UCSD-AML1 (cell line): Measurements from ENCODE around the gene TMCC2.

Experiments
- DNase-seq: peaks from one replicate; lab custom pipeline; 2025; ENCODE audit not compliant: unreplicated experiment; lab: John Stamatoyannopoulos, UW

The TMCC2 gene

GRCh38 chr1:205239078-205239477, 11.3 kb downstream of the TMCC2 start:
- DNase-seq = no peak

DNA sequence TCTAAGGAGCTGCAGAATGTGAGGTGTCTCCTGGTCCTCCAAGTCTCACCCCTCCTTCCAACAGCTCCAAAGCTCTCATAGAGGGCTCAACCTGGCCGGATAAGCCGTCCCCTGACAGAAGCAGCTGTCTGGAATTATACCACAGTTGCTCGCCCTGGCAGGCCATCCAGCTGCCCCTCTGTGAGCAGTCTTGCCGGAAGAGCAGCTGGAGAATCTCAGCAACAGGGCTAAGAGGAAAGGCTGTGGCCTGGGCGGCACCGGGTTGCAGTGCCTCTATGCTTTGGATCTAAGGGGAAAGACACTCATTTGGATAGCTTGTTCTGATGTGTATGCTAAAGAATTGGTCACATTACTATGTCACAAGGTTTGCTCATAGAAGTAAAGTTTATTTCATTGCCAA, 12.4 kb downstream of the TMCC2 start:
- no peak for DNase-seq

- no peak for DNase-seq
These were observed 12.8 kb downstream of the TMCC2 start for GRCh38 chr1:205240569-205240968.

GRCh38 chr1:205241366-205242030, 13.8 kb downstream of the TMCC2 start:
- DNase-seq = no peak

GRCh38 chr1:205243350-205244191, 15.8 kb downstream of the TMCC2 start:
- DNase-seq = no peak

DNA sequence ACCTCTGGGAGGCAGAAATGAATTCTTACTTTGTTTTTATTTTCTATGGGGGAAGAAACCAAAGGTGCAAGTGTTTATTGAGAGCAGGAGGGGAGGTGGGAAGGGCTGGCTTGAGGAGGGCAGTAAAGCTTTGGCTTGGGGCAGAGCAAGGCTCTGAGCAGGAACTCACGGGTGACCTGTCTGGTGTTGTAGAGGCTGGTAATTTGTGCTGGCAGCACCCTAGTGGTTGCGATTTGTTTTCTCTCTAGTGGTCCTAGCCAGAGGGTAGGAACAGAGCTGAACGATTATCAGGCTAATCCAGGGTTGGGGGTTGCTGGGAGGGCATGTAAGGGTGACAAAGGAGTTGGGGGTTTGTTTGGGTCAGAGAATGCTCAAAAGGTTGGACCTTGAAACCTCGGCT, 16.6 kb downstream of the TMCC2 start:
- no peak for DNase-seq

GRCh38 chr1:205245096-205245495, 17.4 kb downstream of the TMCC2 start:
- DNase-seq = no peak

DNA sequence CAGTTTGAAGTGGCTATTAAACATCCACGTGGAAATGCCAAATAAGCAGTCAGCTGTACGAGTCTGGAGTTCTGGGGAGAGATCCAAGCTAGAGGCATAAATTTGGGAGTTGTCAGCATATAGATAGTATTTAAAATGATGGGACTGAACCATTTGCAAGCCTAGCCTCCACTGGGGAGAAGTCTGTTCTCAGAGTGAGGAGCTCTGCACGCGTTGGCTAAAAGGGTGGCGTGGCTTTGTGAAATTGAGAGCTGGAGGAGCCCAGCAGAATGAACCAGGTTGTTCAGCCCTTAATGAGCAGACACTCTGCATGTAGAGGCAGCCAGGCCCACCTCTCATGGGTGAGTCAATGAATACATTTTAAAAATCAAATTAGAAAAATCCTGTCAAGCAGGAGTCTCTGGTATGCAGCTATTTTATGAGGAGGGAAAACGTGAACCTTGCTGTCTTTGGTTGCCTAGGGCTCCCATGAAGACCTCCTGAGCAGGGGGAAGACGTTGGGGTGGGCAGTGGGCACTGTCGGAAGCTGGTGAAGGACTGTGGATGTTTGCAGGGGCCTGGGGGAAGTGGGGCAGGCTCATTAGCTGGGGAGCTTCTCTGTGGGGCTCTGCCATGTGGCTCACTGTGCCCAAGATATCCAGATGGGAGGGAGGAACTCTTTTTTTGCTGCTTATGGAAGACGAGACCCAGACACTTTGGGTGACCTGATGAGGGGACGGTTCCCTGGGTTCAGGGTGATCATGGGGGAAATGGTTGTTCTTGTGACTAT, 18.8 kb downstream of the TMCC2 start:
- DNase-seq = no peak

- DNase-seq = peak; percentile 47
These were observed 19.6 kb downstream of the TMCC2 start for GRCh38 chr1:205247130-205247921.

DNA sequence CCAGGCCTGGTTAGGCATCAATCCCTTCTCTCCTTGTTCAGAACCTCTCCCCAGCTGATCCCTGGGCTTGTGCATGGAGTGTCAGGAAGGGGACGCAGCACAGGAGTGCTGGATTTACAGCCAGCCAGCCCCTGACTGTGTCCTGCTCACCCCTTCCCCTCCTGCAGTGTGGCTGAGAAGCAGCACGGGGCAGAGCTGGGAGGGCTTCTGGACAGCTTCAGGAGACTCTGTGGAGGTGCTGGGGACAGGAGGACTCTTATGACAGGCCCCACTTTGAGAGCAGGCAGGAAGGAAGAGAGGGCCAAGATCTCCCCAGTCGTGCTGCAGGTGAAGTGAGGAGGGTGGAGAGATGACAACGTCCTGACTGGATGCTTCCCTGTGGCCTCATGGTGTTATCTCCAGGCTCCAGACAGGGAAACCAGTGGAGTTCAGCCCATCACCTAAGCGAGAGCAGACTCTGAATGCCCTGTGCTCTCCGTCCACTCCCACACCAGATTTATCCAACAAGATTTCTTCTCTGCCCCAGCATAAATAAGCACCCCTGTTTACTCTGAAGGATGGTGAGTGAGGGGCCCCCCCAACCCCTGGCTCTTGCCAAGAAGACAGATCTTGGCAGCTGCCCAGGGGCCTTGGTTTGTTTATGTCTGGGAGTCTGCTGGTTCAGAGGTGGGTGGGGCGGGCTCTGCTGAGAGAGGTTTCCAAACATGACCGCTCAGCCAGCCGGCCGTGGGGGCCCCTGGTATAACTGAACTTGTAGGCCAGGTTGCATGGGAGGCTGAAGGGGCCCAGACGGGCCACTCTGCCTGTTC, 21.3 kb downstream of the TMCC2 start:
- DNase-seq = no peak

DNA sequence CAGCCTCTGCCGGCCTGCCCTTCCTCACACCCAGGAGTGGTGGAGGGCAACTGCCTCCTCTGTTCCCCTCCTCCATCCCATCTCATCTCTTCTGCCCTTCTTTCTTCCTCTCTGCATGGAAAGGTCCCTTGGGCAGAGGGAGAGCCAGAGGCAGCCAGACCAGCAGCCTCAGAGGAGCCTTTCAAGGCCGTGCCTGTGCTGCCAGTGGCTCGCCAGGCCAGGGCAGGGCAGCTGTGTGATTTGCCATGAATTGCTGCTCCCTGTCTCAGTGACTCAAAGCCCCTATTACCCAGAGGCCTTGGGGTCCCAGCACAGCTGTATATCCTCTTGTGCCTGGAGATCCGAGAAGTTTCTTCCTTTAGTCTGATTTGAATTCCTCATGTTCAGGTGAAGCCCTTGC, 21.9 kb downstream of the TMCC2 start:
- DNase-seq = no peak

DNA sequence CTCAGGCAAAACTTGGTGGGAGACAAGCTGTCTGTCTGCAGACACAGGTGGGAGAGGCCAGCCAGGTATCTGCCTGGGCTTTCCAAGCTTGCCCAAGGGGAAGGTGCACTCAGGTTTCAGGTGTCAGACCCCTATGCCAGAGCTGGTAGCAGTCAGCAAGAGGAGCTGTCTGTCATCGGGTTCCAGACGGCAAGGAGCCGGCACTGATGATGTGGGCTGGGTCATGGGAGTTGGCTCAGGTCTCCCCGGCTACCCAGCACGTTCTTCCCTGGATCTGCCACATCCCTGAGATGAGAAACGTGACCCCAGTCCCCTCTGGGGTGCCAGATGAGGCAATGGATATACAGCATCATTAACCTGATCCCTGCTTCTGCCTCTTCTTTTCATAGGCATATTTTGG, 23.0 kb downstream of the TMCC2 start:
- no peak for DNase-seq

GRCh38 chr1:205251576-205251975, 23.8 kb downstream of the TMCC2 start:
- DNase-seq = no peak

GRCh38 chr1:205255941-205256780, 28.4 kb downstream of the TMCC2 start:
- peak; percentile 88 for DNase-seq

DNA sequence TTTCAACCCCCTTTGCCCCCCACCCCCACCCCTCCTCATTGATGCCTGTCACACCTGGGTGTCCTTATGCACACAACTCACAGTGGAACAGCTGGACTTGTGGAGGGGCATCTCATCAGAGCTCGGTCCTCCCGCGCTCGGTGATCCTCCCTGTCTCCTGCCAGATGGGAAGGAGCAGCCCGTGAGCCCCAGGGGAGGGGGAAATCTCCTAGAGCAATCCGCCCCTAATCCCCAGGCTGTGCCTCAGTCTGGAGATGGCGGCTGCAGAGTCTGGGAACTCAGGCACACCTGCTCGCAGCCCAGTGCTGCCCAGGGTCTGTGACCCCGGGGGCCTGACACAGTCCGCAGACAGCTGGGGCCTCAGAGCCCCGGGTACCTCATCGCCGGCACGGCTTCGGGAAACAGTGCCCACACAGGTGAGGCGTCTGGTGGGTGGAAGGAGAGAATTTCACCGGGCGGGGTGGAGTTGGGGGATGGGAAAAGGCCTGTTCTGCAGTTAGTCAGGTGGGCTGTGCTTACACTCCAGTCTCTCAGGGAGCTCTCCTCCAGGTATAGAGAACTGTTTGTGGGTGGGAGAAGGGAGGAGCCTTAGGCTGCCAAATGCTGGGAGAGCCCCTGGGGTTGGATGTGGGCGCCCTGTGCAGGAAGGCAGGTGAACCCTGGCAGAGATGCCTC, 29.3 kb downstream of the TMCC2 start:
- DNase-seq = no peak

DNA sequence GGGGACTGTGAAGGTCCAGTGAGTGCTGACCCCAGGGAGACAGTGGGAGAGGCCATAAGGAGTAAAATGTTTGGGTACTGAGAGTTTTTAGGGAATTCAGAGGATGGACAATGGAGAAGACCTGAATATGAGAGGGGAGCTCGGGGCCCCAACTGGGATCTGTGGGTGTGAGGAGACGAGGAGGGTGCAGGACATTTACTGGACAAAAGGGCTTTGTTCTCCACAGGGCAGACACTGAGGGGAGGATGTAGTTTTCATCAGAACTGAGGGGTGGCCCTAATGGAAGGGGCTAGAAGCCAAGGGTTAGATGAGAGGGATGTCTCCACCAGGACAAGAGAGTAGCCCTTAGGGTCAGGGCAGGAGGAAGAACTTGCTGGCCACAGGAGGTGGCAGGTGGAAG, 30.0 kb downstream of the TMCC2 start:
- no peak for DNase-seq

GRCh38 chr1:205258261-205258691, 30.5 kb downstream of the TMCC2 start:
- no peak for DNase-seq

GRCh38 chr1:205258719-205259118, 31.0 kb downstream of the TMCC2 start:
- DNase-seq = no peak
